H1 (cell line): Measurements from ENCODE around the gene NKD2.

ENCODE experiments used
- CEBPB ChIP-seq: IDR thresholded peaks from 2 replicates; pipeline ENCODE4 v1.6.1; 2012; ENCODE audit warnings: low read depth, low read length
- CTCF ChIP-seq, 3 experiments: IDR thresholded peaks; 1 replicate in 2 of 3; 2 replicates in 1 of 3; pipeline versions ENCODE4 v1.5.1 to v1.6.1; 2011; ENCODE audit warnings: low read length in 3 of 3, mild to moderate bottlenecking in 3 of 3, inconsistent platforms in 2 of 3, low read depth in 1 of 3, moderate library complexity in 1 of 3; ENCODE audit not compliant: insufficient read depth in 1 of 3; ENCODE audit errors: control extremely low read depth in 1 of 3
- EP300 ChIP-seq, 2 experiments: IDR thresholded peaks; 1 replicate in 1 of 2; 2 replicates in 1 of 2; pipeline ENCODE4 v1.6.1; 2011 to 2012; ENCODE audit warnings: low read depth in 2 of 2, low read length in 2 of 2, mild to moderate bottlenecking in 2 of 2, borderline replicate concordance in 1 of 2, inconsistent platforms in 1 of 2, moderate library complexity in 1 of 2
- HDAC2 ChIP-seq, 2 experiments: fragments of 300-600 bp in 1 of 2; sonication (generic) in 1 of 2; IDR thresholded peaks; 2 replicates each; pipeline ENCODE4 v1.6.1; 2011 to 2012; ENCODE audit warnings: low read depth in 2 of 2, low read length in 2 of 2, mild to moderate bottlenecking in 2 of 2, moderate library complexity in 2 of 2, borderline replicate concordance in 1 of 2, inconsistent platforms in 1 of 2
- MAFK ChIP-seq: IDR thresholded peaks from 2 replicates; pipeline ENCODE4 v1.6.1; 2012; ENCODE audit warnings: low read depth, mild to moderate bottlenecking, improper control_type of control experiment, low read length
- MAX ChIP-seq: IDR thresholded peaks from 2 replicates; pipeline ENCODE4 v1.6.1; 2012; ENCODE audit warnings: inconsistent platforms
- PHF8 ChIP-seq: fragments of 200-600 bp; sonication (generic); conservative IDR thresholded peaks from 2 replicates; pipeline ENCODE4 v1.7.1; 2012; ENCODE audit warnings: low read depth, mild to moderate bottlenecking, inconsistent platforms, low read length, moderate library complexity
- POLR2A ChIP-seq, 2 experiments: IDR thresholded peaks; 1 replicate in 1 of 2; 2 replicates in 1 of 2; pipeline ENCODE4 v1.6.1; 2011; ENCODE audit warnings: low read depth in 2 of 2, low read length in 2 of 2, mild to moderate bottlenecking in 2 of 2; ENCODE audit errors: control extremely low read depth in 1 of 2
- POLR2AphosphoS5 ChIP-seq: IDR thresholded peaks from 2 replicates; pipeline ENCODE4 v1.6.1; 2011; ENCODE audit warnings: low read depth, low read length
- TCF12 ChIP-seq: IDR thresholded peaks from 2 replicates; pipeline ENCODE4 v1.6.1; 2011; ENCODE audit warnings: low read depth, mild to moderate bottlenecking, low read length

GRCh38 chr5:1009359-1010180 is 968 bp downstream of the NKD2 start:
- TF ChIP-seq MAFK = no peak
- TF ChIP-seq MAX = no peak
- no peak for TF ChIP-seq PHF8
- TF ChIP-seq EP300 (IDR thresholded peaks at IDR 0.05; ENCODE audit: borderline replicate concordance in 1 of 2, low read depth in 2 of 2, low read length in 2 of 2) = no peak
- no peak for TF ChIP-seq CTCF (IDR thresholded peaks at IDR 0.05; ENCODE audit: control extremely low read depth in 1 of 3, insufficient read depth in 1 of 3, low read depth in 1 of 3, low read length in 3 of 3)
- TF ChIP-seq CEBPB = no peak
- TF ChIP-seq HDAC2 (IDR thresholded peaks at IDR 0.05; ENCODE audit: borderline replicate concordance in 1 of 2, low read depth in 2 of 2, low read length in 2 of 2) = no peak
- TF ChIP-seq TCF12 = no peak
- TF ChIP-seq POLR2AphosphoS5 = no peak
- no peak for TF ChIP-seq POLR2A (IDR thresholded peaks at IDR 0.05; ENCODE audit: control extremely low read depth in 1 of 2, low read depth in 2 of 2, low read length in 2 of 2)
